ENCODE data around the gene INTS1.

The INTS1 gene

GRCh38 chr7:1542841-1543747 lies 38.9 kb upstream of the INTS1 start:
- Histone ChIP-seq H3K9me3 (no peaks in the 10 kb centered on the region), H3K36me3 (no peaks in the 10 kb centered on the region), H3K4me1 (peaks cover 17% of the 10 kb centered on the region), H3K4me3 (ENCODE audit: low read depth, low read length) (no peak overlapping the region), H3K27me3 (peaks cover 23% of the 10 kb centered on the region)
- TF ChIP-seq CTCF (IDR thresholded peaks at IDR 0.05; ENCODE audit: low read depth, low read length), result no peak
- DNase-seq, result peak; percentile 52

DNA sequence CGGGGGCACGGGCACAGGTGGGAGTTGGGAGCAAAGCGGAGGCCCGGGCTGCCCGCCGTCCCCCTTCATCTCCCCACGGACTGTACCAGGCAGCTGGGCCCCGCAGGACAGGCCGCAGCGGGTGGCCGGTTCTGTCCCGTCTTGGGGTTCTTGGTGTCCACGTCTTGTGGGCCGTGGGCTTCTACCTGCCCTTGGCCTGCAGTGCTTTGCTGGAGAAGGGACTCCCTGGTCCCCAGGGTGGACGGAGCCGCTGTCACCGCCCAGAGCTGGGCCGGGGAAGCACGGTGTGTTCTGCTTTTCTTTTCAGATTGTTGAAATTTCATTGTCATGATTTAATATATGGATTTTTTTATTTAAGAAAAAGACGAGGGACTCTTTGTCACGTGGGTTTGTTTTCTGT lies 38.1 kb upstream of the INTS1 start:
- no peak for TF ChIP-seq CTCF (IDR thresholded peaks at IDR 0.05; ENCODE audit: low read depth, low read length)
- H3K9me3 ChIP-seq, result no peaks in the 10 kb centered on the region
- H3K4me3 ChIP-seq (ENCODE audit: low read depth, low read length), result no peak overlapping the region
- H3K27me3 ChIP-seq, result peaks cover 31% of the 10 kb centered on the region
- peak; percentile 8 for DNase-seq
- peaks cover 23% of the 10 kb centered on the region for H3K4me1 ChIP-seq
- no peaks in the 10 kb centered on the region for H3K36me3 ChIP-seq

GRCh38 chr7:1541431-1542162 lies 37.4 kb upstream of the INTS1 start:
- DNase-seq, result peak; percentile 7

DNA sequence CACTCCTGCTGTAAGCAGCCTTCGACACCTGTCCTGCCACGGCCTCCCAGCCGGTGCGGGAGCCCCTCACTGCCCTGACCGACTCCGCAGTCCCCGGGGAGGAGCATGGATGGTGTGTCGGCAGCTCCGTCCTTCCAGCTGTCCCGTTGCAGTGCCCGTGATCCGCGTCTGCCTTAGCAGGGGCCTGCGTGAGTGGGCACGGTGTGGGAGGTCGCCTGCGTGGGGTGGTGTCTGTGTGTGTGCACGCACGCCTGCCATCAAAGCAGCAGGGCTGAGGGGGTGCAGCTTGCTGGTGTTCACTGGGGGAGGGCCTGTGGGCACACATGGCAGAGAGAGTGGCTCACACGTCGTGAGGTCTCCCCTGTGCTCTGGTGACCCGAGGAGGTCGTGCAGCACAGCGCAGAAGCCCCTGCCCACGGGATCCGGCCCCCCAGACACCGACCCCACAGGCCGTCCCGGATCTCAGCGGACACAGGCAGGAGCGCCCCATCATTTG lies 36.6 kb upstream of the INTS1 start:
- peak; percentile 12 for DNase-seq
- peaks cover 24% of the 10 kb centered on the region for H3K4me1 ChIP-seq
- no peak for TF ChIP-seq CTCF (IDR thresholded peaks at IDR 0.05; ENCODE audit: low read depth, low read length)
- peaks cover 46% of the 10 kb centered on the region for H3K27me3 ChIP-seq
- H3K4me3 ChIP-seq (ENCODE audit: low read depth, low read length), result no peak overlapping the region
- H3K36me3 ChIP-seq, result no peaks in the 10 kb centered on the region
- H3K9me3 ChIP-seq, result no peaks in the 10 kb centered on the region

More at GRCh38 chr7:1541431-1542162, 37.4 kb upstream of the INTS1 start:
- TF ChIP-seq CTCF (IDR thresholded peaks at IDR 0.05; ENCODE audit: low read depth, low read length), result no peak
- peaks cover 24% of the 10 kb centered on the region for H3K4me1 ChIP-seq
- H3K4me3 ChIP-seq (ENCODE audit: low read depth, low read length), result no peak overlapping the region
- peaks cover 38% of the 10 kb centered on the region for H3K27me3 ChIP-seq
- H3K36me3 ChIP-seq, result no peaks in the 10 kb centered on the region
- no peaks in the 10 kb centered on the region for H3K9me3 ChIP-seq

DNA sequence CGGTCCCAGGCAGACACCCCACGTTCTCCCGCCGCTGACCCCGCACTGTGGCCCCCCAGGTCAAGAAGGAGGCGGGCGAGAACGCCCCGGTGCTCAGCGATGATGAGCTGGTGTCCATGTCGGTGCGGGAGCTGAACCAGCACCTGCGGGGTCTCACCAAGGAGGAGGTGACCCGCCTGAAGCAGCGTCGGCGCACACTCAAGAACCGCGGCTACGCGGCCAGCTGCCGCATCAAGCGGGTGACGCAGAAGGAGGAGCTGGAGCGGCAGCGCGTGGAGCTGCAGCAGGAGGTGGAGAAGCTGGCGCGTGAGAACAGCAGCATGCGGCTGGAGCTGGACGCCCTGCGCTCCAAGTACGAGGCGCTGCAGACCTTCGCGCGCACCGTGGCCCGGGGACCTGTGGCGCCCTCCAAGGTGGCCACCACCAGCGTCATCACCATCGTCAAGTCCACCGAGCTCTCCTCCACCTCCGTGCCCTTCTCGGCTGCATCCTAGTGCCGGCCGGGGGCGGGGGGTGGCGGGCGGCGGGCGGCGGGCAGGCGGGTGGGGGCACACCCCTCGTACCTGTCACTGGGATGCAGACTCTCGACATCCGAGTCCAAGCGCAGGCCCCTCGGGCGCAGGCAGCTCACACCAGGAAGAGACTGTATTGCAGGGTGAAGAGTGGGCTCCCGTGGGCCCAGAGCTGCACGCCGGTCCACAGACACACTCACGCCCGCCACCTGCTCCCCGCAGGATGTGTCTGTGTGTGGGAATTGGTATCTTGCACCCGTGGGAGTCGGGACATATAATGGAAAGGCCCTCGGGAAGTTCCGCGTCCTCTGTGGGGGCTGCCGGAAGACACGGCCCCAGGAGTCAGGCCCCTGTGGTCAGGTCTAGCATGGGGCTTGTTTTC lies 35.9 kb upstream of the INTS1 start:
- H3K9me3 ChIP-seq, result no peaks in the 10 kb centered on the region
- TF ChIP-seq CTCF (IDR thresholded peaks at IDR 0.05; ENCODE audit: low read depth, low read length), result no peak
- no peaks in the 10 kb centered on the region for H3K36me3 ChIP-seq
- no peak overlapping the region for H3K4me3 ChIP-seq (ENCODE audit: low read depth, low read length)
- H3K27me3 ChIP-seq, result peaks cover 53% of the 10 kb centered on the region
- H3K4me1 ChIP-seq, result peaks cover 20% of the 10 kb centered on the region
- no peak for DNase-seq
